Measurements from ENCODE around the gene MS4A15.

MS4A15 gene

DNA sequence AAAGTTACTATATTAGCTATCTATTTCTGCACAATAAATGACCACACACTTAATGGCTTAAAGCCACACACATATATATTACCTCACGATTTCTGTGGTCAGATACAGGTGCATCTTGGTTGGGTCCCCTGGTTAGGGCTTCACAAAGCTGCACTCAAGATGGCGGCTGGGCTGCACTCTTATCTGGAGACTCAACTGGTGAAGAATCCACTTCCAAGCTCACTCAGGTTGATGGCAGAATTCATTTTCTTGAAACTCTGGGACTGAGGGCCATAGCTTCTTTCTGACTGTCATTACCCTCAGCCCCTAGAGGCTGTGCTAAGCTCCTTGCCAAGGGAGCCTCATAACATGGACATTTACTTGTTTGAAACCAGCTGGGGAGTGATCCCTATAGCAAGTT is 23.4 kb downstream of the MS4A15 start:
- DNase-seq: no peak

DNA sequence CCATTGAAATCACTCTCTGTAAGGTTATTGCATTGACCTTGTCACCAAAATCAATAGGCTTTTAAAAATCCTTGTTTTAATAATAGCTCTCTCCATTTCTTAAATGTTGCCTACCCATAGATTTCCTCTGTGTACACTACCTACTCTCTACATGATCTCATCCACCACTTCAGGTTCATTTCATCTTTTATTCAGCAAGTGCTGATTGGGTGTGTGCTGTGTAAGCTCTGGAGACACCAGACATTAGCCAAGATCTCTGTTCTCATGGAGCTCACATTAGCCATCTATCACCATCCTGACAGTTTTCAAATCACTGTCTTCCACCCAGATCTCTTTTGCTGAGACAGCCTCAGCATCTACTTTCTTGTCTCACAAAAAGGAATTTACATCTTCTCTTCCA is 24.1 kb downstream of the MS4A15 start:
- DNase-seq: no peak

DNA sequence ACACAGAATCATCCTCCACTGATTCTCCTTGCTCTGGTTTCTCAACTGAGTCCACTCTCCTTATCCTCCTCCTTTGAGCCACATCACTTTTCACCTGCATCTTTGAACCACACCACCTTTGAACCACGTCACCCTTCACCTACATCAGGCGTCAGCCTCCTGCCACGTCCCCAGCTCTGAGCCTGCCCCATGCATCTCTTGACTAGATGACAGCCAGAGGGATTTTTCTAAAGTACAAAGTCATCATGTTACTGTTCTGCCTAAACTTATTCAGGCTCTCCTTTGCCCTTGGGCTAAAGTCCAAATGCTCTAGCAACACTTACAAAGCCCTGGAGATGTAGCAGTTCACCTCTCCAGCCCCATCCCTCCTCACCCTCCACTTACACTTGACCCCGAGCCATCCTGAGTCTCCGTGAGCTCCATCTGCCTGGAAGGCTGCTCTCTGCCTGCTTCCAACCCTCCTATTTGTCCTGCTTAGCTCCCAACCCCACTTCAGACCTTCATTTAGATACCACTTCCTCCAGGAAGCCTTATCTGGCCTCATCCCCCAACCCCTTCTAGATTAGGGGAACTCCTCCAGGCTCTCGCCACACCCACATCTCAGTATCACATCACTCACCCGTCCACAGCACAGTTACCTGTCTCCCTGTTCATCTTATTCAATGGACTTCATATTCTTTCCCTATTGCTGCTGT is 24.8 kb downstream of the MS4A15 start:
- DNase-seq: no peak

DNA sequence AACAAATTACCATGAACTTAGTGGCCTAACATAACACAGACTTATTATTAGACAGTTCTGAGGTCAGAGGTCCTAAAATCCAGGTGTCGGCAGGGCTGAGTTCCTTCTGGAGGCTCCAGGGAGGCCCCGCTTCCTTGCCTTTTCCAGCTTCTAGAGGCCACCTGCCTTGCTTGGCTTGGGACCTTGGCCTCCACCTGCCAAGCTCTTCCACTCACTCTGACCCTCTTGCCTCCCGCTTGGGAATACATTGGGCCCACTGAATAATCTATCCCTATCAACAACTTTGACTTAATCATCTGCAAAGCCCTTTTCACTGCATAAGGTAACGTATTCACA is 25.3 kb downstream of the MS4A15 start:
- DNase-seq: no peak

DNA sequence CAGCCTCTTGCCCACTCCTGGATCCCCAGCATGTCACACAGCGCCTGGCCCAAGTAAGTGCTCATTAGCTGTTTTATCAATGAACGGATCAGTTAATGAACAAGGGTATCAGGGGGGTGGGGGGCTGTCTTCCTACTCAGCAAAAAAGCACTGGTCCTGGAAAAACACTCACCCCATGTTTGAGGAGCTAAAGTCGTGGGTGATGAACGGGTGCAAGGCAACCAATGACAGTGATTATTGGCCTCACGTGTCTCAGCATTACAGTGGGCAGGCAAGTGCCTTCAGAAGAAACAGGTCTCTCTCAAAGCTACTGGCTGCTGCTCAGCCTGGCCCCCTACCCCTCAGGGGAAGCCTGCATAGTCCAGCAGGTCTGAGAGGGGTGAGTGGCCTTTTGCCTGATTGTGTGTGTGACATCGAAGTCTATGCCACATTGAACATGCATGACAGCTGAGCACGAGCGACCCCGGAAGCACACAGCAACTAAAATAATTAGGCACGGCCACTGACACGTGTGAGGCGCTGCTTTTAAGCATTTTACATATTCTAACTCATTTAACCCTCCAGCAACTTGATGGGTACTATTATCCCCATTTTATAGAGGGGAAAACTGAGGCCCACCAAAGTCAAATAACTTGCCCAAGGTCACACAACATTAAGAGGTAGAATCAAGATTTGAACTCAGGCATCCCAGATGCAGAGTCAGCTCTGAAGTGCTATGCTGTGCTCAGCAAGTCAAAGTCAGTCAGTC is 25.9 kb downstream of the MS4A15 start:
- no peak for DNase-seq

DNA sequence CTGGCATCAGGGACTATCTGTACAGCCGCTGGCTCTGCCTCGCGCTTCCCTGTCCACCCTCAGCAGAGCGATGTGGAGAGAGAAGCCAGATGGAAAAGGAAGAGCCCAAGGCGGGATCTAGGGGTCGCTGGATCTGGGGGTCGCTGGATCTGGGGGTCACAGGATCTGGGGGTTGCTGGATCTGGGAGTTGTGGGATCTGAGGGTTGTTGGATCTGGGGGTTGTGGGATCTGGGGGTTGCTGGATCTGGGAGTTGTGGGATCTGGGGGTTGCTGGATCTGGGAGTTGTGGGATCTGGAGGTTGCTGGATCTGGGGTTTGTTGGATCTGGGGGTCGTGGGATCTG is 26.4 kb downstream of the MS4A15 start:
- no peak for DNase-seq

DNA sequence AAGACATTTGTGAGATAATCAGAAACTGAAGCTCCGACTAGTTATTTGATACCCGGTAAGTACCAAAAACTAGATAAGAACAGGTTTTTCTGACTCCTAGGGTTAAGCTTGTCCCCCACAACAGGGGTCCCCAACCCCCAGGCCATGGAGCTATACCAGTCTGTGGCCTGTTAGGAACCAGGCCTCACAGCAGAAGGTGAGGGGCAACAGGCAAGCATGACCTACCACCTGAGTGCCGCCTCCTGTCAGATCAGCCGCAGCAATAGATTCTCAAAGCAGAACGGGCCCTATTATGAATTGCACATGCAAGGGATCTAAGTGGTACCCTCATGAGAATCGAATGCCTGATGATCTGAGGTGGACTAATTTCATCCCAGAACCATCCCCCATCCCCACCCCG is 27.2 kb downstream of the MS4A15 start:
- no peak for DNase-seq

DNA sequence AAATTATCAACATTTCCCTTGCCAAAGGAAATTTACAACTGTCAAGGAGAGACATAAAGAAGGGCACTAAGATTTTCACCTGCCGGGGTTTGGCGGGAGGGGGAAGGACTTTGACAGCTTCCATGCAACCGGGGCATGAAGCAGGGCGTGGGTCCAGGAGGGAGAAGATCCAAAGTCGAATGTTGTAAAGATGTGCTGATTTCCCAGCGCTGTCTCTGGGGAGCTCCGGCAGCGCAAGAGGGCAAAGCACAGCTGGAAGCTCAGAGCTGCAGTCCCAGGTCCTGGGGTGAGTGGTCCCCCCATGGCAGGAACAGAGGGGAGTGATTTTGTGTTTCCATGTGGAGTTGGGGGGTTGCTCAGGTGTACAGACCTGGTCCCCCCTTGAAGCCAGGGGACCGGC is 28.5 kb downstream of the MS4A15 start, which contains the start of gene MS4A10:
TSS of gene MS4A10 (plus strand) at position 198 of the 400 bp plus-strand sequence. CDS start 5,003 bp downstream, outside the sequence.
- no peak for DNase-seq

DNA sequence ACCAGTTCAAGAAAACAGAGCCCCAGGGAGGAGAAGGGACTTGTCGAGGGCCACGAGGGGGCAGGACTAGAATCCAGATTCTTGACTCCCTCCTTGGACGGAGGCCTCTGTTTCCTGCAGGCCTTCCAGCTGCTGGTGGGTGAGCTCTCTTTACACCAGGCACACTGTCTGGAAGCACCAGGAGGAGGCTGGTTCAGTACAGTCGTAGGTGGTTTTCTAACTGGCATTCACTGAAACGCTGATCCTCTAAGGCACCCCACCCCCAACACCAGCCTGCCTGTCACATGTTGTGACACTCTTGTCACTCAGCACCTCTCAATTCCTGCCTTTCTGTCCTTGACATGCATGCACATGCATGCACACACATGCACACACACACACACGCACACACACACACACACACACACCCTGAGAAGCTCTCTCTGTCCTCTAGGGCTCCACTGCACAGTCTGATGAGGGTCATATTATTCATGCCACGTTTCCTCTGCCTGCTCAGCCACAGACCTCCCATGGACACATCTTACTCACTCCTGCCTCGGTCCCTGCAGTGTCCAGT is 29.2 kb downstream of the MS4A15 start:
- DNase-seq: no peak

DNA sequence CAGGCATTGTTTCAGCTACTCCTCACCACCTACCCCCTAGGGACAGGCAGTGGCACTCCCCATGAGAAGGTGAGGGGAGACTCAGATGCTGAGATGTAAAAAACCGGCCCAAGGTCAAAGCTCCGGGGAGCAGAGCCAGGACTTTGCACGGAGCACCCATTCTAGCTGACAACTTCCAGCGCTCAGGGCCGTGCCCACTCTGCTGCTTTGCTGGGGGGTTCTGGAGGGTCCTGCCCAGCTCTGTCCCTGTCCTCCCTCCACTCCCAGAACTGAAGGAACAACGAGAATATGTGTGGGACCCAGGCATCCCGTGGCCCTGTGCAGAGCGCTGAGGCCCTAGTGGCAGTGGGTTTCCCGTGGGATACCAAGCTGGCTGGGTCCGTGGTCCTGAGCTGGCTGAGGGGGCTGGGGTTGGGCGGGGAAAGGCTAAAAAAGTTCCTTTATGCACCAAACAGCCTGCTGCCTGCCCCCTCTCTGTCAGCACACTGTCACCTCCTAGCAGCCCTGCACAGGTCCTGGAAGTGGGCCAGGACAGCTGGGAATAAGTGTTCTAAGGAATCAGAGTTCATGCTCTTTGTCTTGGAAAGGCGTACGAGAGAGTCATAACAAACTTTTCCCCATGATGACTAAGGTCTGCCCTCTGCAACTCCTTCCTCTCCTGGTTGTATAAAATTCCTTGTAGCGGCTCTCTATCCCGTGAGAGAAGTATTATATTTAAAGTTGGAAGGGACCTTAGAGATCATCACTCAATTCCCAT is 30.3 kb downstream of the MS4A15 start:
- DNase-seq: no peak

DNA sequence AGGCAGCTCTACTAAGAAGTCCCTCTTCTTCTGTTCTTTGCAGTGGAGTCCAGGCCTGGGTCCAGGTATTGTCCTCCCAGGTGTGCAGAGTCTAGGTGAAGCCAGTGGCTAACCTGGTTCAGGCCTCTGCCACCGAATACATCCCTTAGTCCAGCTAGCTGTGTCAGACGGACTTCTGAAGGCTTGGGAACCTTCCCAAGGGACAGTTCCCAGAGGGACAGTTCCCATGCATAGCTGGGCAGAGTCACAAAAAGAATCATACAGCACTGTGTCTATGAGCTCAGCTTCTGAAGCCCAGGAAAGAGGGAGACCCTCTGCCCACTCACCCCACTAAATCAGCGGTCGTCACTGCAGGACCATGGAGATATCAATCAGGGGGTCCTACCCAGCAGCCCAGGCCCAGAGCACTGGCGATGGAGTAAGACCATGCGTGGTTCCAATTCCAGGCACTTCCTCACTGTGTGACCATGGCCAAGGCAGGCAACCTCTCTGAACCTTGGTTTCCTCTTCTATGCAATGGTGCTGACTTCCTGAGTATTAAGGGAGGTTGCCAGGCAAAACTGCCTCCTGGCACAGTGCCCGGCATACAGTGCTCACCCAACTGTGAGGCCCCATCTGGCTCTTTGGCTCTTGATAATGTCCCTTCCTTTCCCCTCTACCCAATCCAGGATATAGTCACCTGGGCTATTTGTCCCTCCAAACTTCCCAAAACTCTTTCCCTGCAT is 31.9 kb downstream of the MS4A15 start:
- DNase-seq: no peak

DNA sequence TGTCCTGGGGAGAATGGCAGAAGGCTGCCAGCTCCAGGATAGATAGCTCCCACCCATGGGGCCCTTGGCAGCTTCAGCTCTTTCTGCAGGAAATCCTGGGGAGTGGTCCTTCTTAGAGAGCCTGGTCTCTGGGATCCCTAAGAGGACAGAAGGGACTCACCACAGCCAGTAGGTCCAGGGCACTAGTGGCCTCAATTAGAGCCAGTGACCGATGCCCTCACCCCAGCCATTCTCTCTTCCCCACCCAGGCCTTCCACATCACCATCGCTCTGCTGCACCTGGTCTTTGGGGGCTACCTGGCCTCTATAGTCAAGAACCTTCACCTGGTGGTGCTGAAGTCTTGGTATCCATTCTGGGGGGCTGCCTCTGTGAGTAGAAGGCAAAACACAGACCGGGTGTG is 34.1 kb downstream of the MS4A15 start:
- DNase-seq: no peak

DNA sequence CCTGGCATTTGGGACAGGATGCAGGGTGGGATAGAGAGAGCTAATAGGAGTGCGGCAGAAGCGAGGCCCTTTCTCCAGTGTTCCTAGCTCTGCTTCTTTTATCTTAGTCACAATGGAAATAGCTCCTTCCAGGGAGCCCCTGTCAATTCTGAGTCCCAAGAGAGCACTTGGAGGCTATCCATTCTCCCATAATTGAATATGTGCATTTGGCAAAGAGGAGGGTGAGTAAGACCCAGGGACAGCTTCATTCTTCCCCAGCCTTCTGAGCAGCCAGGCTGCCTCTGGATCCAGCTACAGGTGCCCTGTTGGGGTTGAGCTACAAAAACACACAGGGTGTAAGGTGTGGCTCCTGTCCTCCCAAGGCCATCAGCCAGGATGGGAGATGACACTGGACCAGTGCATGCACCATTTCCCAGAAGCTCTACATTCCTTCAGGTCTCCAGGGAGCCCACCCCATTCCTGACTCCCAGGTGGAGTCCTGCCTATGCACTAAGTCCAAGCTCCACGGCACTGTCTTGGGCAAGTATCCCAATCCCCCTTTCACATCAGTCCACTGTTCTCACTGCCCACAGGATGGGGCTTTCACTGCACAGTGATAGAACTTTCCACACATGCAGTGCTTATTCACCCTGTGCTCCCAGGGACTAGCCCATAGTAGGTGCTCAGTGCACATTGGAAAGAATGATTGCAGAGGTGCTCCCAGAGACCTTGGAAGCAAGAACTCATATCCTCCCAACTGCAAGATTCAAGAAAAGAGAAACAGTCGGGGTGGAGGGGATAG is 34.7 kb downstream of the MS4A15 start:
- no peak for DNase-seq

DNA sequence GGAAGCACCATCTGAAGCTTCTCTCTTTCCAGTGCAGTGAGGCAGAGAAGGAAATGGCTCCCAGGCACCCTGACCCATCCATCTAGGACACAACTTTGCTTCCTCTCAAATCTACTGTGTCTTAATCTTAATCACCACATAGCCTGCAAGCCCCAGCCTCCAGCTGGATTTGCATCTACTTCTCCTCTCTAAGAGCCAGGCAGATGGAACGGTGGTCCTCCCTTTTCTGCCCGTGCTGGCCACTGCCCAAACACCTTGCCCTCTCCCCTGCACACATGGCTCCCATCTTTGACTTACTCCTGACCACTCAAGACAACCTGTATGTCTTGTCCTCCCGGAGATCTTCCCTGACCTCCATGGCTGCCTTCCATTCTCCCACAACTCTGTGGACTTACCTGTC is 35.9 kb downstream of the MS4A15 start:
- no peak for DNase-seq

DNA sequence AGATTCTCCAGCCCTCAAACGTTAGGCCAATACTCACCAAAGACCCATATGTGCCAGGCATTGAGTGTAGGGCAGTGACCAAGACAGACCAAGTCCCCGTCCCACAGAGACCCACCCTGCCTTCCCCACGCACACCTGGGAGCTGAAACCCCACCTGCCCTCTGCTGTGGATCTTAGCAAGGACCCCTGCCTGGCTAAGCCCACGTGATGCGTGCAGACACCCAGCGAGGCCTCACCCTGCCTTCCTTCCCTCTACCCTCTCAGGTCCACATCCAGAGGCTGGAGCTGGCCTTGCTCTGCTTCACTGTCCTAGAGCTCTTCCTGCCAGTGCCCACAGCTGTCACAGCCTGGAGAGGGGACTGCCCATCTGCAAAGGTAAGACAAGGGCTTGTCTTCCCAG is 38.6 kb downstream of the MS4A15 start:
- DNase-seq: no peak

DNA sequence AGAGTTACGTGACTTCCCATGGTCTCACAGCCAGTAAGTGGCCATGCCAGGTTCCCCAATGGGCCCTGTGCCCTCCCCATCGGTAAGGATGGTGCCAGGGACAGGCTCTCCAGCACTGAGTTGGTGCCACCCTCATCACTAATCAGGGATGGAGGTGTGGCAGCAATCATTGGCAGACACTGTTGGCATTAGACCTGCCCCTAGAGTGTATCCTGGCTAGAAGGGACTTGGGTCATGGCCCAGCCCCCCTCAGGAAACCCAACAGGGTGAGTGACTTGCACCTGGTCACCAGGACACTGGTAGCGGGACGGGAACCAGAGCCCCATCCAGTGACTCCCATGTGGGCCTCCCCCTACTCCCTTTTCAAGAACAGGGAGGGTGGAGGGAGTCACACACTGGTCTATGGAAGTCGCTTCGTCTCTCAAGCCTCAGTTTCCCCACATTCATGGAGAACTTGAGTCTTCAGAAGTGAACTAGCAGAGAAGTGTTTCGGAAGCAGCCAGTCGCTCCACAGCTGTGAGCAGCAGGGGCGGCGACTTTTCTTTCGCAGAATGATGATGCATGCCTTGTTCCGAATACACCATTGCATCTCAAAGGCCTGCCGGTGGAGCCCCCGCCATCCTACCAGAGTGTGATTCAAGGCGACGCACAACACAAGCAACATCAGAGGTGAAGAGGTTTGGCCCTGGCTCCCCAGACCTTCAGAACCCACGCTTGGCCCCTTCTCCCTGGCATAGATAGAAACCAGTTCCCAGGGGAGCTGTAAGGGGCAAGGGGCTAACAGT is 41.4 kb downstream of the MS4A15 start:
- no peak for DNase-seq

DNA sequence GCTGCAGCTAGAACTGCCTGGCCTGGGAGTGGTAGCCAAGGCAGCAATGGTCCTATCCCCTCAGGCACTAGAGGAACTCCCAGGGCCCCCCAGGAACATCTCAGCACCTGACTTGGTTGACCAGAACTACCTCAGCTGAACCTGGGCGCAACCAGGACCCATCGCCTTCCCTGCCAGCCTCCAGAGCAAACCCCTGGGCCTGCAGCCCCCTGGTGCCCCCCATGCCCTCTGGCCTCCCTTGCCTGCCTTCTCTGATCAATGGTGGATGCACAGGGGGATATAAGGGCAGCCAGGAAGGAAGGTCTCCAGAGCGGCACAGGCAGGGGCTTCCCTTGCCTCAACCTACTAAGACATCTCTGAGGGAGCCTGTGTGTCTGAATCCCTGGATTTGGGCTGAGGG is 42.0 kb downstream of the MS4A15 start:
- DNase-seq: no peak

DNA sequence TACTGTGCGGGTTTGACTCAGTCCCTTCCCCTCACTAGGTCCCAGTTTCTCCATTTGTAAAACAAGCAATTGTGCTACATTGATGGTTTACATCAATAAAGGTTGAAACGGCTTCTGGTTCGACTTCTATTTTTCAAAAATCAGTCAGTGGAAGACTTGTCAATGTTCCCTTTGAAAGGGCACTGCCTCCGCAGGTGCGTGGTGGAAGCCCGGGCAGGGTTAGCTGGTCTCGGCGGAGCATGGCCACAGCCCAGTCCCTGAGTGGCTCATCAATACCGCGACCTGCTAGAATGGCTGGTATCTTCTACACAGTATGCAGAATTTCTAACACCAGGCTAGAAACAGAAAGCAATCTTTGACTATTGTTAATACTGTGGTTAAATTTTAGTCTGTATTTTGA is 44.5 kb downstream of the MS4A15 start:
- DNase-seq: no peak

DNA sequence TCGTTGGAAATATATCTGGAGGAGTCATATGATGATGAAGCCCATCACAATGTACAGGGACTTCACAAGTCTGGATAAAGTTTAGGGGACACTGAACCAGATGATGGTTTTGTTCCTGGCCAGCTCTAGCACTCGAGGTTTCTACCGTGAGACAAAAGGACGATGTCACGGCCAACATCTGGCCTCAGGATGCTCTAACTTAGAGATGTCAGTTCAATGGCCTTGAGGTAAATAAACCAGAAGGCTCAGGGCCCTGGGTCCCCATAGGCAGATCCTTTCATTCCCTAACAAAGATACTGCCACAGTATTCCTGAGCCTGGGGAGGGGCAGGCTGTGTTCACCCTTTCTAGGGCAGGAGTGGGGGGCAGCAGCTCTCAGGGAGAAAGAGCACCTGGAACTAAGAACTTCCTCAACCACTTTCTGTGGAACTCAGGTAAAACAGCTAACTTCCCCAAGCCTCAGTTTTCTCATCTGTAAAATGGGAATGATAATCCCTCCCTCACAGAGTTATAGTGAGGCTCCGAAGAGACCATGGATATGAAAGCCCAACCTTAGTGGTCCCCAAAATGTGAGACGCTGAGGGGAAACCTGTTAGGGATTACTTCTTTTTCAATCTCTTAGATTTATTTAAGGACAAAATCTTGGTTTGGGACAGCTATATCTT is 46.7 kb downstream of the MS4A15 start:
- DNase-seq: no peak

DNA sequence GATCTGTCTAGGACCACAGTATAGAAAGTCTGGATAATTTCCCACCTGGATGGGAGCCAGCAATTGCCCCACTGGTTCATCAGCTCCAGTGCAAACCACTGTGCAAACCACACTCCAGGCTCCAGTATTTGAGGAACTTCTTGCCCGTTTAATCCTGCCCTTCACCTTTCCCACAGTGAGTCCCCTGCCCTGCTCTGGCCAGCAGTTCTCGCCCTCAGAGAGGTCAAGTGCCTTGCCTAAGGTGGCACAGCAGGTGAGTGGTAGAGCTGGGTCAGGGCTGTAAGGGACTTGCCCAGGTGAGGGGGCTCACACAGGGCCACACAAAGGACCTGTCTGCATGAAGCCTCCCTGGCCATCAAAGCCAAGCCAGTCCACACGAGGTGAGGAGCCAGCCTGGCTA is 52.6 kb downstream of the MS4A15 start:
- no peak for DNase-seq

DNA sequence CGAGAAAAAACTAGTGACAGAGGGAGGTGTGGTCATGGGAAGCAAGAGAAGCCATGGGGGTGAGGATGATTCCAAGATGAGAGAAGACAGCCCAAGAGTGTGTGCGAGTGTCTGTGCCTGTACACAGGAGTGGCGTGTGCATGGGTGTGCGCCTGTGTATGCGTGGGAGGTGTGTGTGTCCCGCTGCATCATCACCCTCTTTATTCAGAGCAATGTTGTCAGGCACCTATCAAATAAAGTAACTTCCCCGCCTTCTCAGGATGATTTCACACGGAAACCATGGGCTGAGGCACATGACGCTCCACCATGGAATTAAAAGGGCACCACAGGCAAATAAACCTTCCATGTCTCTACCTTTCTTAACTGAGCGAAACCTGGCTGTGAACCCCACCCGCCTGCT is 53.0 kb downstream of the MS4A15 start:
- no peak for DNase-seq

Measured in activated naive CD4-positive, alpha-beta T cell (primary cell).